GM18519 (cell line): Measurements from ENCODE around the gene EGFL6.
"Not testable (repeated sequence)": the region's sequence is repeated elsewhere in the genome, so short reads cannot be mapped to it uniquely, and the experiment has no call there.

Experiments used
- ATAC-seq: cut with Tn5 transposase; IDR thresholded peaks from one replicate; pipeline ENCODE4 v1.9.1; 2021; ENCODE audit warnings: mild to moderate bottlenecking, moderate library complexity; ENCODE audit not compliant: unreplicated experiment, low FRiP score

Gene EGFL6

DNA sequence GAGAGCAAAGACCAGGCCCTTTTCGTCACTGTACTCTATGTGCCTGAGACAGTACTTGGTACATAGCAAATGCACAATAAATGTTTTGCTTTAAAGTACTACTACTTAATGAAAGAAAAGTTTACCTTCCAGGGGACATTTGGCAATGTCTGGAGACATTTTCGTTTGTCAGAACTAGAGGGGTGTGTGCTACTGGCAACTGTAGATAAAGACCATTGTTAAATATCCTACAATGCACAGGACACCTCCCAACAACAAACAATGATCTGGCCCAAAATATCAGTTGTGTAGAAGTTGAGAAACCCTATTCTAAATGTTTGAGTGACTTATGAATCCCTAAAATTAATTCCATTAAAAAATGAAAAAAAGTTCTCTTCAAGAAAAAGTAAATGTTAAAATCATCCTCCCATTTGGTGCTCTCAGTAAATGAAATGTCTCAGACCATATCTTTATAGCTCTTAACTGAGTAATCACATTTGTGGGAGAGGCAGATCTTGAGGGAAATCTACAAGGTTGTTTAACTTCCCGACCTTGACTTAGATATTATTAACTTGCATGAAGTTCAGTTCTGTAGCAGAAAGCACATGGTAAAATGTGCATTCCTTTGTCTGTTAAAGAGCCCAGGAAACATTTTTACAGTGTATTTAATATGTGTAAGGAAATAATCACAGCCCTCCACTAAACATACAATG is 18.5 kb downstream of the EGFL6 start:
- no peak for ATAC-seq

DNA sequence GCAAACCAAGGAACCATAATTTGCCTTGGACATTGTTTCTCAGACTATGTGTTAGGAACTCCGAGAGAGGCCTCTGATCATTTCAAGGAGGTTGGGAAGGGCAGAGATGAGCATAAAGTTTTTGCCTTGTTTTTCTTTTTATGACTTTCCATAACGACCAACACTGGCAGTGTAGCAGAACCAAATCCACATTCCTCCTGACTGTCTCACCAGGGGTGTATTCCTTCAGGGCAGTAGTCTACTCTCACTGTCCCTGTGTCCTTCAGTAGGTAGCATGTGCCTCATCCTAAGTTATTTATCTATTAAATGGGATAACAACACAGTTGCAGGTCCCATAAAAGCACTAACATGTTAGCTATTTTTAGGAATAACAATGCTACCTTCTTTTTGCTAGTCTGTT is 20.8 kb downstream of the EGFL6 start:
- no peak for ATAC-seq

DNA sequence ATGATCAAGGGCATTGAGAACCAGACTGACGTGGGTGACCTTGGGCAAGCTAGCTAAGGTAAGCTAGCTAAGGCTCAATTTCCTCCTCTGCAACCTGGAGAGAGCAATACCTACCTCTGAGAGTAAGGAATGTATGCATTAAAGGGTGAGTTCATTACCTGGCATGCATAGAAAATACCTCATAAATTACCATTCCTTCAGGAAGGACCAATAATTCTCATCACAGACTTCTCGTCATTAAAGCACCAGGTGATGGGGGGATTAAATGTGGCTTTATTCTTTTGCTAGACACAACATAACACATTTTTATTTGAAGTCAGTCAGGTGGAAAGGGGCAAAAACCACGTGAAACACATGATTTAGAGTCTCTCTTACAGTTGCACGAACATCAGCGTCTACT is 21.5 kb downstream of the EGFL6 start:
- no peak for ATAC-seq

DNA sequence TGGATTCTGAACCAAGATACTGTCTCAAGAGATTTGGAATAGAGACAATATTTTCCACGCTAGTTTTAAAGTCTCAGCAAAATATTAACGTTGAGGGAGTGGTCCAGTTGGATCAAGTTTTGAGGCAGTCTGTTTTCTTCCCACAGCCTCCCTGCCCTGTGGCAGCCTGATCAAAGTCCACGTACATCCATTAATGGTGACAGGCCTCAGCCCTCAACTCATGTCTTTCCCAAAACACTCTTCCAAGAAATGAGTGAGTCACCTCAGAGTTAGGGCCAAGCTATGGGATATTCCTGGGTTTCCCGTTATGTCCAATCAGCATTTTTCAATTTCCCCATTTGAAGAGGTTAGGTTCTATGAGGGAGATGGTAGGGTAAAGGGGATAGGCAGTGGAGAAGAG is 28.5 kb downstream of the EGFL6 start:
- ATAC-seq, result no peak

DNA sequence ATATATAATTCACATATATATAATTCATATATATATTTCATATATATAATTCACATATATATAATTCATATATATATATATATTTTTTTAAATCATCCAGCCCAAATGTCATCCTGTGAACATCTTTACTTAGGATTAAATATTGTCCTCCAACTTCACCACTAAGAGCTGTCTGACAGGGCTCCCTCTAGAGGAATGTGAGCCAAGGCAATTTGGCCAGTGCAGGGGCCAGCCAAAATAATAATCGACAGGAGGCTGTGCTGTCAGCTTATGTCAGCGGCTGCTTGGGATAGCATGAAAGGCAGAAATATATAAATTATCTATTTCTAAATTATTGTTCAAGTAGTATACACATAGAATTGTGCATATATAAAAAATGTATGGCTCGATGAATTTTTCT is 29.5 kb downstream of the EGFL6 start:
- ATAC-seq, result no peak

DNA sequence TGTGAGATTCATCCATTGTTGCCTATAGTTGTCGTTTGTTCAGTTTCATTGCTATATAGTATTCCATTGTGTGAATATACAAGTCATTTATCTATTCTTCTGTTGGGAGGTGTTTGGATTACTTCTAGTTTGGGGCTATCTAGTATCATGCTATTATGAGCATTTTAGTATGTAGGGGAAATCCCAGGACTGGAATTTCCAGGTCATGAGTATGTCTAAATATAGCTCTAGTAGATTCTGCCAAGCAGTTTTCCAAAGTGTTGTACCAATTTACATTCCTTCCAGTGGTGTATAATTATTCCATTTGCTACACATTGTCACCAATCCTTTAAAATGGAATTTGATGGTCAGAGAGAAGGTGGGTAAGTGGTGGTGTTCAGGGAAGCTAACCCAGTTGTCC is 30.1 kb downstream of the EGFL6 start:
- no peak for ATAC-seq

DNA sequence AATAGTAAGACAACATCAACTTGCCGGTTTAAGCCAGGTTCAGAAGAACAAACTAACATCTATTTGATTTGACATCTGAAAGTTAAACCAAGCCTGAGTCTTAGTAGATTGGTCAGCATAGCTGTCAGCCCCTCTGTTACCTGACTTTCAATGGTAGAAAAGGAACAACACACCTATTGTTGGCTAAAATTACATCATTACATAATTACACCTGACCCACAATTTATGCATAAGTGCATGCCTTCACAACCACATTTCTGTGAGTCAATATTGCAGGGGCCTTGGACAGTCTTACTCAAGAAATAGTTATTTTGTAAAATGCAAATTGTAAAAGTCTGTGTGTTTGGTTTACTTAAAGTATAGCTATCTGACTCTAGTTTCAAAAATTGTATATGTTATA is 36.2 kb downstream of the EGFL6 start:
- ATAC-seq, result no peak

DNA sequence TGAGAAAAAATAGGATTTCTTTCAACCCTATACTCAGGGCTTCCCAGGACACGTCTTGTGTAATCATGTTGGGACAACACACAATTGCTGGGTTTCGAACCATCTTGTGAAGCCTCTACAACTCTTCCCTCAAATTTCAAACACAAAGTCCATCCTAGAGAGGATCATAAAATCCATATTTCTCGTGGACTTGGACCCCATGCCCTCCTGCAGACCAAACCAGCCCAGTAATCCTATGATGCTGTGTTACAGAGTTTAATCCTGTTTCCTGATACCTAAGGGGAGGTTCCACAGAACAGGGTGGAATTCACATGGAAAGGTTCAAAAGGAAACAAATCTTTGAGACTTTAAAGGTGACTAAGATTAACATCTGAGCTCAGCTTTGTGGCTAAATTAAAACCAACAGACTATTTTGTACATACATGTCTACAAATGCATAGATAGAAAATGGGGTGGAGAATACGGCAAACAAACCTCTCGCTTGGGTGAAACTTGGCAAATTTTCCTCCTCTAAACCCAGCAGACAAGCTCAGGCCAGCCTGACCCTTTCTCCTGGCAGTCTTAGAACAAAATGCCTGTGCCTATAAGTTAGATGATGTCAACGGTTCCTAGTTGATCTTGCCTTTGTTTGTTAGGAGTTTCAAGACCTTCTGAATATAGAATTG is 38.1 kb downstream of the EGFL6 start:
- ATAC-seq, result no peak

DNA sequence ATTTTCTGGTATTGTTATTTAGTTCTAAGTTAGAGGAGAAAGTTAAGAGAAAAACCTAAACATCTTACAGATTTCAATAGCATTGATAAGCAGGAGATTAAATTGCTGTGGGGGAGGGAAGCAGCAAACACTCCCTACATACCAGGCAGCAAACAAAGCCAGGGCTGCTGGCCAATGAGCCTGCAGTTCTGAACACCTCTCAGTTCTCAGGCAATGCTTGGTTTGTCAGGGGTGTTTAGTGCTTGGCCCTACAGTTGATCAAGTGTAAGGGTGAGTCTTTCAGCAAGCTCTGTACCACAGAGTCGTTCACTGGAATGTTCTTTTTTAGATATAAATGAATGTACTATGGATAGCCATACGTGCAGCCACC is 38.6 kb downstream of the EGFL6 start:
- ATAC-seq, result no peak

DNA sequence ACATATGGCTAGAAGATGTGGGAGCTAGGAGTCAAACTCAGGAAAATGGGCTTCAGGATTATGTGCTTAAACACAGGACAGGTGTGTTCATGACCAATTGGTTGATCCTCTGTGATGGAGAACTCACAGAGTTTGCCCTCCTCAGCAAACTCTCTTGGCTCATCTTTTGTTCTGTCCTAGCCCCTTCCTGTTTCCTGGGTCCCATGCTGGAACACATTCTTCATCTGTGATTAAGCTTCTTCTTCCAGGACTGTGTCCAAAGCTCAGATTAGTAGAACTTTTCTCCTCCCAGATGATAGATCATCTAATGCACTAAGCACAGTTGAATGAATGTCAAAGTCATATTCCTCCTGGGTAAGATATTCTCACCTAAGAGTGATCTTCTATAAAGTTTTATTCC is 44.8 kb downstream of the EGFL6 start:
- no peak for ATAC-seq

DNA sequence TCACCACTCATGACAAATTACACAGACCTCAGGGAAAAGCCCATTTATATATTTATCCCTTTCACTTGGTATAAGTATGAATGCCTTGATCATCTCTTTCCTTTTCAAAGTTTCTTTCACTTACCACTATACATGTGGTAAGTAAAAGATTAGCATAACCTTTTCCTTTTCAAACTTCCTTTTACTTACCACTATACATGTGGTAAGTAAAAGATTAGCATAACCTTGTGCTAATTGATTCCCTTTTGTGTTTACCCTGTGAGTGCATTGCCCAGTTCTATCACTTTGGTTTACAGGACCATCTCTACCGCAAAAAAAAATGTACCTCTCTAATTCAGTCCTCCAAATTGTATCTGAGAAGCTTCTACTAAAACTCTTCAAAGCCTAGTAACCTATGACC is 50.8 kb downstream of the EGFL6 start:
- no peak for ATAC-seq

DNA sequence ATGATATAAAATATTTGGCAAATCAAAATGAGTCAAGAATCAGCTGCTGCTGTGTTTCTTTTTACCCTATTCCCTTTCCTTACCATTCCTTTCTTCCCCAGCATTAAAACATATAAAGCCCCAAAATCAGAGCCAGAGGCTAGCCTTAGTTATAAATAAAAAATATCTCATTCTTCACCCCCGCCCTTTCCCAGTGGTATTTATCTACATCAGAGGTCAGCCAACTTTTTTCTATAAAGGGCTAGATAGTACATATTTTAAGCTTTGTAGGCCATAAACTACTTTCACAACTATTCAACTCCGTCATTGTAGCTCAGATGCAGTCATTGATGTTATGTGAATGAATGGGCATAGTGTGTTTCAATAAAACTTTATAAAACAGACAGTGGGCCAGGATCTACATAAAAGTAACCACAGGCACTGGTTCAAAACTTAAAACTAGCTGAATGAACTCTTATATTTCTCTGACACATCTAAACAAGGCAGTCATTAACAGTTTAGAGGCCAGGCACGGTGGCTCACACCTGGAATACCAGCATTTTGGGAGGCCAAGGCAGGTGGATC is 53.1 kb downstream of the EGFL6 start:
- no peak for ATAC-seq

DNA sequence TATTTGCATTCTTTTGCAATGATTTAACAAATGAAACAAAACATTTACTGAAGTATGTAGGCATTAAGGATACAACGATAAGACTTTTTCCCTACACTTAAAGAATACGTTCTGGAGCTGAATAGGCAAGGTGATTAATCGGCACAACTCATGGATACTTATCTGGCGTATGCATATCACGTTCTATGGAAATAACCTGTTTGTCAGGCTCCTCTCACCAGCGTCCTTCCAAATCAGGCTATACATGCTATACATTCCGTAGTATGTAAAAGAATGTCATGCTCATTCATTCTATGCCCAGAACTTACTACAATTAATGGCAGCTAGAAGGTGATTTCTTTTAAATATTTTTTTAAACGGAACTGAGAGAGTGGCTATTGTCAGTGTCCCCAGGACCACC is 57.9 kb downstream of the EGFL6 start:
- ATAC-seq, result no peak

DNA sequence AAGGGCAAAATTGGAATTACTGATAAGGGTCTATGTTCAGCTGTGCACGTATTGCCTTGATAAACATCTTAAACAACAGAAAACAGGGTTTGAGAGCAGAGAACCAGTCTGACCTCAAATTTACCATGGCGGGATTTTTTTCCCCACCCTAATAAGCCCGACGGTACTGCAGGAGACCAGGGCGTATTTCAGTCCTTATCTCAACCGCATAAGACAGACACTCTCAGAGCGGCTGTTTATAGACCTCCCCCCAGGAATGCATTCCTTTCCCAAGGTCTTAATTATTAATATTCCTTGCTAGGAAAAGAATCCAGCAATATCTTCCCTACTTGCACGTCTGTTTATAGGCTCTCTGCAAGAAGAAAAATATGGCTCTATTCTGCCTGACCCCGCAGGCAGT is 67.8 kb downstream of the EGFL6 start:
- ATAC-seq, result not testable (repeated sequence)

DNA sequence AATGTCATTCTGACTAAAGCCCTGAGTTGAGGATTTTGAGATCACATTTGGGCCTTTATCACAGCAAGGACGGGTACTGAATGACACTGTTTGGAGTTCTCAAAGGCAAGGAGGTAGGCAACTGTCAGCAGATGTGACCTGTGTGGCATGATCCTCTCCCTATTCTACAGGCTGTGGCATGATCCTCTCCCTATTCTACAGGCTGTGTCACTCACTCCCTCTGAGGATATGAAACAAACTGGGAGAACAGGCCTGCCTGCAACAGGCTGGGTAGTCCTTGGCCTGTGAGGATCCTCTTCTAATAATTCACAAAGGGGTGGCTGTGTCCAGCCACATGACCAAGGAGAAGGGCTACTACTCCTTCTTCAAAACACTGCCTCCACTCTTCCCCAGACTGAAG is 68.6 kb downstream of the EGFL6 start:
- no peak for ATAC-seq

DNA sequence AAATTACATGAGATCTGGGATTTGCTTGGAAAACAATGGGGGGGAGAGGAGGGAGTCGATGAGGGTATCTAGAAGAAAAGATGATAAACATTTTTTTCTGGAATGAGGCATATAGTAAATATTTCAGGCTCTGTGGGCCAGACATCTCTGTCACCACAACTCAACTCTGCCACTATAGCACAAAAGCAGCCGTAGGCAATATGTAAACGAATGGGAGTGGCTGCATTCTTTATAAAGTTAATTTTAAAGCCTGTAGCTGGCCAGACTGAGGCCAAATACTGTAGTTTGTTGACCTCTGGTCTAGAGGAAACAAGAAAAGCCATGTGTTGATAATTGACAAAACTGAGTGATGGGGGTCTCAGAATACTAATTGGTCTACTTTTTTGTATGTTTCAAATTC is 69.4 kb downstream of the EGFL6 start:
- no peak for ATAC-seq

DNA sequence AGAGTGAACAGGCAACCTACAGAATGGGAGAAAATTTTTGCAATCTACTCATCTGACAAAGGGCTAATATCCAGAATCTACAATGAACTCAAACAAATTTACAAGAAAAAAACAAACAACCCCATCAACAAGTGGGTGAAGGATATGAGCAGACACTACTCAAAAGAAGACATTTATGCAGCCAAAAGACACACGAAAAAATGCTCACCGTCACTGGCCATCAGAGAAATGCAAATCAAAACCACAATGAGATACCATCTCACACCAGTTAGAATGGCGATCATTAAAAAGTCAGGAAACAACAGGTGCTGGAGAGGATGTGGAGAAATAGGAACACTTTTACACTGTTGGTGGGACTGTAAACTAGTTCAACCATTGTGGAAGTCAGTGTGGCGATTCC is 72.3 kb downstream of the EGFL6 start:
- not testable (repeated sequence) for ATAC-seq

DNA sequence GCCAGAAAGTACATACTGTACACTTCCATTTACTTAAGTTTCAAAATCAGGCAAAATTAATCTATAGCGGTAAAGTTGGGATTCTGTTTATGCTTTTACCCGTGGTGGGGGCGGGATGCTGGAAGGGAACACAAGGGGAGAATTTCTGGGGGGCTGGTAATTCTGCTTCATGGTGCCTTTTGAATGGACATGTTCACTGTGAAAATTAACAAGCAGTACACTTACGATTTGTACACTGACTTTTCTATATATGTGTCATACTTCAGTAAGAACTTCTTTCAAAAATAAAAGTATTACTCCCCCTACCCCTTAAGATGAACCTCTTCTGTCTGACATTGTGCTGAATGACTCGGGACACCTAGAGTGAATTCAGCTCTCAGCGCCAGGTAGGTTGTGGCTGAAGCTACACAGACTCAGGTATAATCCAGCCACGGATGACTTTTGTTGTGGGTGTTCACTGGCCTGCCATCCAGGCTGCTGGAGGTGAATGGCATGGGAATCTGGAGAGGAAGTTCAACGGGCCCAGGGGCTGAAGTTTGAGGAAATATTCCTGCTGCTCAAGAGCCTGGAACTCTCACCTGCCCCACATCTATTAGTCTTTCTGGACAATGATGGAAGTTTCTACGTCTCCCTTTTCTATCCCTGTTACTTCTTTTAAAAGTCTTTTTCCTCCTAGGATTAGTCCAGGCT is 76.2 kb downstream of the EGFL6 start:
- ATAC-seq, result no peak

DNA sequence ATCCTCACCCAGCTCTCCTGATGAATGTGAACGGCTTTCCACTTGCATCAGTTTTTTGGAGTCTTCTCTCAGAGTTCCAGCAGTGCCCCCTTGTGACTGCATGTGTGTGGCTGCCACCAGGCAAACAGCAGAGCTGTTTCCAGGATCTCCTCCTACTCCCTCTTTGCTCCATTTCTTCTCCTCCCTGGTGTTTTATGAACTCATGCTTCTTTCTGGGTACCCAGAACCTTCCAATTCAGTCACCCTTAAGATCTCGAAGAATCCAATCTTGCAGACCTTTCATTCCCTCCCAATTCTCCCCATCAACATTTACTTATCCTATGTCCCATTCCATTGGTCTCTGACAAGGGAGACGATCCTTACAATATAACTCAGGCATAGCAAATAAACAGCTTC is 76.8 kb downstream of the EGFL6 start:
- no peak for ATAC-seq

DNA sequence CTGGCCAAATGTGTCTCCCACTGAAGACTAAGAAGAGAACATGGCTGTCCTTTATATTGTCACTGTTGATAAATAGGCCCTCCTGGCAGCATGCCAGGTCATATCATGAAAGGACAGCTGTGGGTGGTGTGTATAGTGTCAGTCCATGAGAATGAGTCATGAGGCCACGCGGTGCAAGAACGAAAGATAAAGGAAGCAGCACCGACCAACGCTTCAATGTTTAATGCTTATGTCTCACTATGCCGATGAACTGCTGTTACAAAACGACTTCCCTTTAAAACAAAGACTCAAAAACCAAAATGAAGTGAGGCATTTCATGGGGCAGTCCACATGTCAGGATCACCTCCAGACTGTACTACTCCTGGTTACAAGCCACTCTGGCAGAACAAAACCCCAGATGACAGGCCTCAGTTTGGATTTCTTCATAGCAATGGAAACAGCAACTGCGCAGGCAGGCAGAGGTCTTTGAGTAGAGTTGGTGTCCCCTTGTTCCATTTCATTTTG is 78.4 kb downstream of the EGFL6 start:
- ATAC-seq, result no peak

DNA sequence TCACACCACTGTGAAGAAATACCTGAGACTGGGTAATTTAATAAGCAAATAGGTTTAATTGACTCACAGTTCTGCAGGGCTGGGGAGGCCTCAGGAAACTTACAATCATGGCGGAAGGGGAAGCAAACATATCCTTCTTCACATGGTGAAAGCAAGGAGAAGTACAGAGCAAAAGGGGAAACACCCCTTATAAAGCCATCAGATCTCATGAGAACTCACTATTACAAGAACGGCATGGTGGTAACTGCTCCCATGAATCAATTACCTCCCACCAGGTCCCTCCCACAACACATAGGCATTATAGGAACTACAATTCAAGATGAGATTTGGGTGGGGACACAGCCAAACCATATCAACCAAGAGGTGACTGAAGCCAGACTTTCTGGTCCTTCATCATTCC is 78.9 kb downstream of the EGFL6 start:
- not testable (repeated sequence) for ATAC-seq
